ENCODE measurements around the gene KIF11. TPM values are rescaled to one million over a fixed set of nuclear protein-coding genes. Genes with fewer than 3 reads are reported as not detected.

Gene KIF11
- total and polyA plus RNA-seq, 9 of the 15 experiments (the other 6 are each of a cell fraction or from before 2014, with no cell fraction given), result 11.3 to 54.4 (median 29.2) TPM

DNA sequence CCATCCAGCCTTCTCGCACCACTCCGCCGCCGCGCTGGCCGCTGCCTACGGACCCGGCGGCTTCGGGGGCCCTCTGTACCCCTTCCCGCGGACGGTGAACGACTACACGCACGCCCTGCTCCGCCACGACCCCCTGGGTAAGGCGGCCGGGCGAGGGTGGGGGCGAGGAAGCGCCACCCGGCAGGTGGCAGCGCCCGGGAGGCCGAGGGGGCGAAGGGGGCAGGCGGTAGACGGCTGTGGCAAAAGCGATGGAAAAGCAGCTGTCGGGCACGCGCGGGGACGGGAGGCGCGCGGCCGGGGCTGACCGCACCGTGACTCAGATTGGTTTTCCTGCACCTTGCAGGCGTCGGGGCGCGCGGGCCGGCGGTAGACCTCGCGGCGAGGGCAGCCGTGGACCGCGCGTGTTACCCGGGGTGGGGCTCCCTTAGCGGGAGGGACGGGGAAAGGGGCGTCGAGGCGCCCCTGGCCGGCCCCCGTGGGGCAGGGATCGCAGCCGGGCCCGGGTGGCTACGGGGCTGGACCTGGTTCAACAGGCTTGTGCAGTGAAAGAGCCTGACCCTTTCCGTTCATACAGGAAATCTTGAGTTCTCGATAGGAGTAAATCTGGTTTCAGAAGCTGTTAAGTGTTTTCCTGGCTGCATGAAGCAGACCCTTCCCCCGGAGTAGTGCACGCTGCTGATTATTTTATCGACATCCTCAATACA, 97.4 kb downstream of the KIF11 start (continued):
- TF ChIP-seq ZNF518B (CRISPR knock-in tag; IDR thresholded peaks at IDR 0.05), result no peak
- TF ChIP-seq PYGO2 (tag; IDR thresholded peaks at IDR 0.05), result no peak
- no peak for TF ChIP-seq WHSC1 (IDR thresholded peaks at IDR 0.05; ENCODE audit: low read length)
- no peak for TF ChIP-seq ZNF224 (CRISPR knock-in tag; IDR thresholded peaks at IDR 0.05)
- TF ChIP-seq, protein P1, sequence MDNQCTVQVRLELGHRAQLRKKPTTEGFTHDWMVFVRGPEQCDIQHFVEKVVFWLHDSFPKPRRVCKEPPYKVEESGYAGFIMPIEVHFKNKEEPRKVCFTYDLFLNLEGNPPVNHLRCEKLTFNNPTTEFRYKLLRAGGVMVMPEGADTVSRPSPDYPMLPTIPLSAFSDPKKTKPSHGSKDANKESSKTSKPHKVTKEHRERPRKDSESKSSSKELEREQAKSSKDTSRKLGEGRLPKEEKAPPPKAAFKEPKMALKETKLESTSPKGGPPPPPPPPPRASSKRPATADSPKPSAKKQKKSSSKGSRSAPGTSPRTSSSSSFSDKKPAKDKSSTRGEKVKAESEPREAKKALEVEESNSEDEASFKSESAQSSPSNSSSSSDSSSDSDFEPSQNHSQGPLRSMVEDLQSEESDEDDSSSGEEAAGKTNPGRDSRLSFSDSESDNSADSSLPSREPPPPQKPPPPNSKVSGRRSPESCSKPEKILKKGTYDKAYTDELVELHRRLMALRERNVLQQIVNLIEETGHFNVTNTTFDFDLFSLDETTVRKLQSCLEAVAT (IDR thresholded peaks at IDR 0.05), result peak in 1 of 2 experiments; percentile 87
- TF ChIP-seq FOXK1 (CRISPR knock-in tag; IDR thresholded peaks at IDR 0.05; ENCODE audit: borderline replicate concordance), result no peak
- no peak for TF ChIP-seq ZNF140 (CRISPR knock-in tag; IDR thresholded peaks at IDR 0.05)
- TF ChIP-seq, protein P2, sequence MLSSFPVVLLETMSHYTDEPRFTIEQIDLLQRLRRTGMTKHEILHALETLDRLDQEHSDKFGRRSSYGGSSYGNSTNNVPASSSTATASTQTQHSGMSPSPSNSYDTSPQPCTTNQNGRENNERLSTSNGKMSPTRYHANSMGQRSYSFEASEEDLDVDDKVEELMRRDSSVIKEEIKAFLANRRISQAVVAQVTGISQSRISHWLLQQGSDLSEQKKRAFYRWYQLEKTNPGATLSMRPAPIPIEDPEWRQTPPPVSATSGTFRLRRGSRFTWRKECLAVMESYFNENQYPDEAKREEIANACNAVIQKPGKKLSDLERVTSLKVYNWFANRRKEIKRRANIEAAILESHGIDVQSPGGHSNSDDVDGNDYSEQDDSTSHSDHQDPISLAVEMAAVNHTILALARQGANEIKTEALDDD (IDR thresholded peaks at IDR 0.05), result no peak
- no peak for TF ChIP-seq ARID4B (CRISPR knock-in tag; IDR thresholded peaks at IDR 0.05)
- TF ChIP-seq ETV6 (IDR thresholded peaks at IDR 0.05; ENCODE audit: borderline replicate concordance in 1 of 2, low read depth in 2 of 2, low read length in 1 of 2), result no peak
- TF ChIP-seq ETV6 (CRISPR knock-in tag; IDR thresholded peaks at IDR 0.05; ENCODE audit: borderline replicate concordance), result no peak
- no peak for TF ChIP-seq MEF2A (IDR thresholded peaks at IDR 0.05; ENCODE audit: control insufficient read depth, low read depth, low read length)
- TF ChIP-seq CHD1 (IDR thresholded peaks at IDR 0.05; ENCODE audit: low read length), result no peak

Data from K562 (cell line).